Measurements from ENCODE around the gene GALNT18.
"Not testable (repeated sequence)": the region's sequence is repeated elsewhere in the genome, so short reads cannot be mapped to it uniquely, and the experiment has no call there.

The GALNT18 gene

DNA sequence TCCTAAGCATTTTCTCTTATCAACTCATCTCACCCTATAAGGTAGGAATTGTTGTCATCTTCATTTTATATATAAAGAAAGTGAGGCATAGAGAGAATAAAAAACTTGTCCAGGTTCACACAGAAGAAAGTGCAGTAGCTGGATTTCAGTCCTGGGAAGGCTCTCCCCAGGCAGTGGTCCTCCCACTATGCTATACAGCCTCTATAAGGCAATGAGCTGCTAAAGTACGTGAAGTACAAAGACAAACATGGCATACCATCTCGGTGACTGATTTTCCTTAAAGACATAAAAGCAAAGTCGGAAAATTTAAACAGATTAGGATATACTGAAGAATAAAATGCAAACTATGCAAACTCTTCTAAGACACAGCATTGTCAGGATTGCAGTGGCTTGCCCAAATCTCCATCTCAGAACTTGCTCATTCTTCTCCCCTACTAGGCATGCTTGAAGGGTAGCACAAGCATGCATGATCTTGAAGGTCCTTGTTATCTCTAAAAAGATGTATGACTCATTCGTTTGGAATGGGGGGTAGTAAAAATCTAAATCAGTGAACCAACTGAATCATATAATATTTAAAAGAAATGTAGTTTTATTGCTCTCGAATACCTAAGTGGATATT lies 171.0 kb downstream of the GALNT18 start:
- ChIA-PET POLR2A (no interaction called here), CTCF (interaction anchor here (0.6 kb wide), 1 partner anchor 9 kb away, joined by 3 read pairs; no protein-coding TSS in a partner anchor)
- WGBS (ENCODE audit: insufficient coverage), result 100% methylated on average over 3 of the region's 5 CpGs
- peaks cover 0 to 2% (median 0%) of the 10 kb centered on the region in 4 experiments for H3K4me1 ChIP-seq (ENCODE audit: control extremely low read depth in 1 of 4, control insufficient read depth in 4 of 4, insufficient read depth in 4 of 4, low read length in 3 of 4)
- DNase-seq, result no peak
- H3K9me3 ChIP-seq (ENCODE audit: control extremely low read depth in 1 of 5, control insufficient read depth in 4 of 5, insufficient read depth in 2 of 5, low read depth in 1 of 5, low read length in 4 of 5), result no peaks in the 10 kb centered on the region
- H3K27me3 ChIP-seq (replicated peaks in 2 of 5; ENCODE audit: control insufficient read depth in 4 of 5, insufficient read depth in 5 of 5, low read length in 4 of 5), result peaks cover 0 to 28% (median 0%) of the 10 kb centered on the region in 5 experiments
- no peak overlapping the region for H3K4me3 ChIP-seq (ENCODE audit: control insufficient read depth in 1 of 7, extremely low read depth in 1 of 7, insufficient read depth in 4 of 7, low read depth in 2 of 7, low read length in 6 of 7)
- H3K27ac ChIP-seq (ENCODE audit: insufficient read depth in 1 of 2, low read depth in 1 of 2, low read length in 2 of 2, poor library complexity in 1 of 2, severe bottlenecking in 2 of 2), result no peak overlapping the region
- H3K36me3 ChIP-seq (ENCODE audit: control insufficient read depth in 4 of 4, insufficient read depth in 4 of 4, low read length in 3 of 4), result no peaks in the 10 kb centered on the region

DNA sequence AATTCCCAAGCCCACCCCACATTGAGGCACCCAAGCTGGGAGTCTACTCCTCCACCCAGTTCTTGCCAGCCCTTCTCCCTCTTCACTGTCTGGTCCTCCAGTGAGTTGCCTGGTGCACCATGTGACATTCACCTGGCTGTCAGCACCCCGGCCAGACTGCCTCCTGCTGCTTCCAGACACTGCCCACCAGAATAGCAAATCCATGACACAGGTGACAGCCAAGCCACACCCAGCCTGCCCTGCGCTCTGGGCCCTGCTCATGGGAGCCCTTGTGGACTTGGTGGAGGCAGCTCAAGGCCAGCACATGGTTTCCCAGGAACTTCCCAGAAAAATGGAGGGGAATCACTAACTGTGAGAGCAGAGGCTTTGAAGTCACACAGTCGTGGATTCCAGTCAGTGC lies 172.5 kb downstream of the GALNT18 start:
- H3K36me3 ChIP-seq (ENCODE audit: control insufficient read depth in 4 of 4, insufficient read depth in 4 of 4, low read length in 3 of 4), result no peaks in the 10 kb centered on the region
- H3K4me1 ChIP-seq (ENCODE audit: control extremely low read depth in 1 of 4, control insufficient read depth in 4 of 4, insufficient read depth in 4 of 4, low read length in 3 of 4), result peaks cover 0 to 2% (median 0%) of the 10 kb centered on the region in 4 experiments
- no peak overlapping the region for H3K27ac ChIP-seq (ENCODE audit: insufficient read depth in 1 of 2, low read depth in 1 of 2, low read length in 2 of 2, poor library complexity in 1 of 2, severe bottlenecking in 2 of 2)
- WGBS (ENCODE audit: insufficient coverage), result 96% methylated on average over 3 of the region's 3 CpGs
- ChIA-PET POLR2A (no interaction called here), CTCF (no interaction called here)
- no peaks in the 10 kb centered on the region for H3K9me3 ChIP-seq (ENCODE audit: control extremely low read depth in 1 of 5, control insufficient read depth in 4 of 5, insufficient read depth in 2 of 5, low read depth in 1 of 5, low read length in 4 of 5)
- H3K4me3 ChIP-seq (ENCODE audit: control insufficient read depth in 1 of 7, extremely low read depth in 1 of 7, insufficient read depth in 4 of 7, low read depth in 2 of 7, low read length in 6 of 7), result no peak overlapping the region
- peaks cover 0 to 23% (median 0%) of the 10 kb centered on the region in 5 experiments for H3K27me3 ChIP-seq (replicated peaks in 2 of 5; ENCODE audit: control insufficient read depth in 4 of 5, insufficient read depth in 5 of 5, low read length in 4 of 5)
- no peak for DNase-seq

DNA sequence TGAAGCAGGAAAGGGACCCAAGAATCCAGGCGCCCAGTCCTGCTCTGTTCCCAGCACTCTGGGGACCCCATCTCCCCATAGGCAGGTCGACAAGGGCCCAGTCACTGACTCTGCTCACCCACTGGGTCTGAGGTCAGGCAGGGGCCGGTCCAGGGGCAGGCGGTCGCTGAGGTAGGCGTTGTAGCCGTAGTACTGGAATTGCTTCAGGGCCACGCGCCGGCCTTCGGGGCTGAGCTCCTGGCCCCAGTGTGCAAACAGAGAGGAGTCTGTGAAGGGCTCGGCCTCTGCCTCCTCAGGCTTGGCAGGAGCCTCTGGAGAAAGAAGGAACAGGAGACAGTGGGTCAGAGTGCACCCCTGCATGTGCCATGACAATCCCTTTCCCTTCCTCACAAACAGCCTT lies 173.2 kb downstream of the GALNT18 start:
- POLR2A ChIA-PET, result no interaction called here
- Histone ChIP-seq H3K27ac (ENCODE audit: insufficient read depth in 1 of 2, low read depth in 1 of 2, low read length in 2 of 2, poor library complexity in 1 of 2, severe bottlenecking in 2 of 2) (no peak overlapping the region), H3K27me3 (replicated peaks in 2 of 5; ENCODE audit: control insufficient read depth in 4 of 5, insufficient read depth in 5 of 5, low read length in 4 of 5) (peaks cover 0 to 20% (median 0%) of the 10 kb centered on the region in 5 experiments), H3K9me3 (ENCODE audit: control extremely low read depth in 1 of 5, control insufficient read depth in 4 of 5, insufficient read depth in 2 of 5, low read depth in 1 of 5, low read length in 4 of 5) (no peaks in the 10 kb centered on the region), H3K36me3 (ENCODE audit: control insufficient read depth in 4 of 4, insufficient read depth in 4 of 4, low read length in 3 of 4) (no peaks in the 10 kb centered on the region), H3K4me1 (ENCODE audit: control extremely low read depth in 1 of 4, control insufficient read depth in 4 of 4, insufficient read depth in 4 of 4, low read length in 3 of 4) (peaks cover 0 to 2% (median 0%) of the 10 kb centered on the region in 4 experiments), H3K4me3 (ENCODE audit: control insufficient read depth in 1 of 7, extremely low read depth in 1 of 7, insufficient read depth in 4 of 7, low read depth in 2 of 7, low read length in 6 of 7) (no peak overlapping the region)
- CTCF ChIA-PET, result no interaction called here
- DNase-seq, result no peak
- WGBS (ENCODE audit: insufficient coverage), result 97% methylated on average over 12 of the region's 12 CpGs

DNA sequence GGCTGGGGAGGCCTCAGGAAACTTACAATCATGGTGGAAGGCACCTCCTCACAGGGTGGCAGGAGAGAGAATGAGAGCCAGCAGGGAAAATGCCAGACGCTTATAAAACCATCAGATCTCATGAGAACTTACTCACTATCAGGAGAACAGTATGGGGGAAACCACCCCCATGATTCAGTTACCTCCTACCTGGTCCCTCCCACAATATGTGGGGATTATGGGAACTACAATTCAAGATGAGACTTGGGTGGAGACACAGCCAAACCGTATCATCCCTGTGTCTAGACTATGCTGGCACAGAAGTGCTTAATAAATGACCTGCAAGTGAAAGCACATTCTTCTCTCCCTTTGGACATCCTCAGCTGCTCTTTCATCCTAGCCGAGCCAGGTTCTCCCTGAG lies 174.2 kb downstream of the GALNT18 start:
- H3K4me3 ChIP-seq (ENCODE audit: control insufficient read depth in 1 of 7, extremely low read depth in 1 of 7, insufficient read depth in 4 of 7, low read depth in 2 of 7, low read length in 6 of 7); CTCF ChIA-PET; H3K4me1 ChIP-seq (ENCODE audit: control extremely low read depth in 1 of 4, control insufficient read depth in 4 of 4, insufficient read depth in 4 of 4, low read length in 3 of 4); H3K27ac ChIP-seq (ENCODE audit: insufficient read depth in 1 of 2, low read depth in 1 of 2, low read length in 2 of 2, poor library complexity in 1 of 2, severe bottlenecking in 2 of 2); DNase-seq; H3K36me3 ChIP-seq (ENCODE audit: control insufficient read depth in 4 of 4, insufficient read depth in 4 of 4, low read length in 3 of 4); H3K9me3 ChIP-seq (ENCODE audit: control extremely low read depth in 1 of 5, control insufficient read depth in 4 of 5, insufficient read depth in 2 of 5, low read depth in 1 of 5, low read length in 4 of 5); POLR2A ChIA-PET: not testable (repeated sequence)
- 83% methylated on average over 1 of the region's 3 CpGs for WGBS (ENCODE audit: insufficient coverage)
- peaks cover 0 to 17% (median 0%) of the 10 kb centered on the region in 5 experiments for H3K27me3 ChIP-seq (replicated peaks in 2 of 5; ENCODE audit: control insufficient read depth in 4 of 5, insufficient read depth in 5 of 5, low read length in 4 of 5)

DNA sequence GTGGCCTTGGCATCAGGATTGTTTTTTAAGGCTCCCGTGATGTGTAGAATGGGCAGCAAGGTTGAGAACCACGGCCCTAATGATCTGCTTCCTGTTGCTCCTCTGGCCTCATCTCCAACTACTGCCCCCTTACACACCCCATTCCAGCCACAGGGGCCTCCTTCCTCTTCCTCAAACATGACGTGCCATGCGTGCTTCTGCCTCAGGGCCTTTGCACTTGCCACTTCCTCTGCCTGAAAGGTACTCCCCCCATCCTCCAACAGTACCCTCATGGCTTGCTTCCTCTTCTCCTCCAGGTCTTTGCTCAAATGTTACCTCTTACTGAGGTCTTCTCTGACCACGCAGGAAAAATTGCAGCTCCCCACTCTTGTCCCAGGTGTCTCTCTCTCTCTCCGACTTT lies 174.8 kb downstream of the GALNT18 start:
- H3K27me3 ChIP-seq (replicated peaks in 2 of 5; ENCODE audit: control insufficient read depth in 4 of 5, insufficient read depth in 5 of 5, low read length in 4 of 5), result peaks cover 0 to 19% (median 0%) of the 10 kb centered on the region in 5 experiments
- no peaks in the 10 kb centered on the region for H3K9me3 ChIP-seq (ENCODE audit: control extremely low read depth in 1 of 5, control insufficient read depth in 4 of 5, insufficient read depth in 2 of 5, low read depth in 1 of 5, low read length in 4 of 5)
- POLR2A ChIA-PET, result no interaction called here
- H3K4me1 ChIP-seq (ENCODE audit: control extremely low read depth in 1 of 4, control insufficient read depth in 4 of 4, insufficient read depth in 4 of 4, low read length in 3 of 4), result peaks cover 0 to 2% (median 0%) of the 10 kb centered on the region in 4 experiments
- CTCF ChIA-PET, result no interaction called here
- no peaks in the 10 kb centered on the region for H3K36me3 ChIP-seq (ENCODE audit: control insufficient read depth in 4 of 4, insufficient read depth in 4 of 4, low read length in 3 of 4)
- H3K4me3 ChIP-seq (ENCODE audit: control insufficient read depth in 1 of 7, extremely low read depth in 1 of 7, insufficient read depth in 4 of 7, low read depth in 2 of 7, low read length in 6 of 7), result no peak overlapping the region
- no peak for DNase-seq
- WGBS (ENCODE audit: insufficient coverage), result 44% methylated on average over 2 of the region's 6 CpGs
- H3K27ac ChIP-seq (ENCODE audit: insufficient read depth in 1 of 2, low read depth in 1 of 2, low read length in 2 of 2, poor library complexity in 1 of 2, severe bottlenecking in 2 of 2), result no peak overlapping the region

DNA sequence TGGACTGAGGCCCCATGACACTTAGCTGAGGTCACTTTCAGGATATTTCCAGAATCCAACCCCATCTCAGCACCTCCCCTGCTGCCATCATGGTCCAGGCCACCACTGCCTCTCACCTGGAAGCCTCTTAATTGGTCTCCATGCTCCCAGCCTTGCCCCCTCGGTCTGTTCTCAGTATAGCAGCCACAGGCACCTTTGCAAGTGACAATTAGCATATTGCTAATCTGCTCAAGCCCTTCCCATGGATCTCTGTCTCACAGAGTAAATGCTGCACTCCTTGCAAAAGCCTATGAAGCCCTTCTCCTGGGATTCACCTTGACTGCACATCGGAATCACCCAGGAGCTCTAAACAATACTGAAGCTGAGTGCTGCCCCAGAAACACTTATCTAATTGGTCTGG lies 175.2 kb downstream of the GALNT18 start:
- no peaks in the 10 kb centered on the region for H3K9me3 ChIP-seq (ENCODE audit: control extremely low read depth in 1 of 5, control insufficient read depth in 4 of 5, insufficient read depth in 2 of 5, low read depth in 1 of 5, low read length in 4 of 5)
- POLR2A ChIA-PET, result no interaction called here
- 100% methylated on average over 1 of the region's 2 CpGs for WGBS (ENCODE audit: insufficient coverage)
- CTCF ChIA-PET, result no interaction called here
- no peak overlapping the region for H3K4me3 ChIP-seq (ENCODE audit: control insufficient read depth in 1 of 7, extremely low read depth in 1 of 7, insufficient read depth in 4 of 7, low read depth in 2 of 7, low read length in 6 of 7)
- H3K4me1 ChIP-seq (ENCODE audit: control extremely low read depth in 1 of 4, control insufficient read depth in 4 of 4, insufficient read depth in 4 of 4, low read length in 3 of 4), result peaks cover 0 to 2% (median 0%) of the 10 kb centered on the region in 4 experiments
- no peaks in the 10 kb centered on the region for H3K36me3 ChIP-seq (ENCODE audit: control insufficient read depth in 4 of 4, insufficient read depth in 4 of 4, low read length in 3 of 4)
- no peak for DNase-seq
- H3K27me3 ChIP-seq (replicated peaks in 2 of 5; ENCODE audit: control insufficient read depth in 4 of 5, insufficient read depth in 5 of 5, low read length in 4 of 5), result peaks cover 0 to 19% (median 0%) of the 10 kb centered on the region in 5 experiments
- H3K27ac ChIP-seq (ENCODE audit: insufficient read depth in 1 of 2, low read depth in 1 of 2, low read length in 2 of 2, poor library complexity in 1 of 2, severe bottlenecking in 2 of 2), result no peak overlapping the region

DNA sequence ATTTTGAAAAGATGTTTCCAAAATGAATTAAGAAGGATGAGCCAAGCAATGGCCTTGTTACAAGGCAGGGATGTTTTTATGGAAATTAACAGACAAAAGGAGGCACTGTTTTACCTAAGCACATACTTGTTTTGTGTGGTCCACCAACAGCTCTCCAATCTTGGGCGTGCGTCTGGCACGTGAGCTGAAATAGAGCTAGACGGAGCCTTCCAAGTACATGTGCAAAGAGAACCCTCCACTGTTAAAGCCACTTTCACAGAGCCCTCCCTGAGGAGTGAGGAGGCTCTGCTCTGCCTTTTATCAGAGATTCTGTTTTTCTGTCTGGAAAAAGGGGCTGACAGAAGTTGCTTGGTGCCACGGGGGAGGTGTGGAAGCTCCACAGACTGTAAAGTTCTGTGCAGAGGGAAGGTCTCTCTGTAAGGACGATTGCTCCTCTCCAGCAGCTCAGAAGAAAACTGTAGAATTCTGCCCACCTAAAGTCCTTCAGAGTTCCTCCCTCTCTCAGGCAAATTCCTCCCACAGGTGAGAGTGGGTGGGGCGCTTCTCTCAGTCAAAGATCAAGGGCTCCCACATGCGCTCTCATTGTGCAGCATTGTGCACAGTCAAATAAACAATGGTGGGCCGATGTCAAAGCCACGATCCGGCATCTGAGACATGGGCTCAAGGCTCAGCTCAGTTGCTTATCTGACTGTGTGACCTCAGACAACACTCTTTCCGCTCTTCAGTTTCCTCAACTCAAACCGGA lies 176.2 kb downstream of the GALNT18 start:
- H3K27me3 ChIP-seq (replicated peaks in 2 of 5; ENCODE audit: control insufficient read depth in 4 of 5, insufficient read depth in 5 of 5, low read length in 4 of 5), result peaks cover 0 to 18% (median 0%) of the 10 kb centered on the region in 5 experiments
- H3K4me3 ChIP-seq (ENCODE audit: control insufficient read depth in 1 of 7, extremely low read depth in 1 of 7, insufficient read depth in 4 of 7, low read depth in 2 of 7, low read length in 6 of 7), result no peak overlapping the region
- no peak for DNase-seq
- H3K4me1 ChIP-seq (ENCODE audit: control extremely low read depth in 1 of 4, control insufficient read depth in 4 of 4, insufficient read depth in 4 of 4, low read length in 3 of 4), result peaks cover 0 to 2% (median 0%) of the 10 kb centered on the region in 4 experiments
- ChIA-PET CTCF (no interaction called here), POLR2A (no interaction called here)
- no peaks in the 10 kb centered on the region for H3K9me3 ChIP-seq (ENCODE audit: control extremely low read depth in 1 of 5, control insufficient read depth in 4 of 5, insufficient read depth in 2 of 5, low read depth in 1 of 5, low read length in 4 of 5)
- WGBS (ENCODE audit: insufficient coverage), result 98% methylated on average over 10 of the region's 13 CpGs
- H3K36me3 ChIP-seq (ENCODE audit: control insufficient read depth in 4 of 4, insufficient read depth in 4 of 4, low read length in 3 of 4), result no peaks in the 10 kb centered on the region
- no peak overlapping the region for H3K27ac ChIP-seq (ENCODE audit: insufficient read depth in 1 of 2, low read depth in 1 of 2, low read length in 2 of 2, poor library complexity in 1 of 2, severe bottlenecking in 2 of 2)

All from common myeloid progenitor, CD34-positive (primary cell).